SIG-M5 treated with dmso at 0.1 percent for 504 hours (cell line): ENCODE results near the gene DUS1L.

Experiments used
- DNase-seq: peaks from one replicate; lab custom pipeline; 2025; ENCODE audit not compliant: unreplicated experiment; lab: John Stamatoyannopoulos, UW

DUS1L gene

DNA sequence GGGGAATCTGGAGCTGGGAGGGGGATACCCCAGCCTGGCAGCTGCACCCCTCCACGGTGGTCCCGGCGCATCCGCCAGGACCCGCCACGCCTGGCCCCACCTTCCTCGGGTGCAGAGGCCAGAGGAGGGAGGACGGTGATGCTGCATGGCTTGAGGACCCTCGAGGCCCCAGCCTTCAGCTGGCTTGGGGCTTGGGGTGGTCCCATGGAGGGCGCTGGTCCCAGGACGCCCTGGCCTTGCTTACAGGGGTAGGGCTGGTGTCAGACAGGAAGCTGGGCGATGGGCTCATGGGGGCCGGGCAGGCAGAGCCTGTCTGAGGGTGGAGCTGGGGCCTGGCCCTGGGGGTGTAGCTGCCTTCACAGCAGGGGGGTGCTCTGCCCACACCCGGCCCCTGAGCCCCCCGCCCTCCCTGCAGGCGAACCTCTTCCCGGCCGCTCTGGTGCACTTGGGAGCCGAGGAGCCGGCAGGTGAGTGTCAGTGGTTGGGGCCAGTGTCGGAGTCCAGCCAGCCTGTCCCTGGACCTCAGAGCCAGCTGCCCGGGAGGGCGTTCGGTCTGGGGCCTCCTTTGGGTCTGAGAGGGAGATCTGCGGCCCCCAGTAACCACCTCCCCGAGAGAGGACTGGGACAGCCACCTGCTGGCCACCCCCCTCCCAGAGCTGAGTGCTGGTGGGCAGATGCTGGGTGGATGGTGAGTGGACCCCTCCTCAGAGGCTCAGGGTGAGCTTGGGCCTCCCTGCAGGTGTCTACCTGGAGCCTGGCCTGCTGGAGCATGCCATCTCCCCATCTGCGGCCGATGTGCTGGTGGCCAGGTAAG lies 49.3 kb downstream of the DUS1L start:
- no peak for DNase-seq

DNA sequence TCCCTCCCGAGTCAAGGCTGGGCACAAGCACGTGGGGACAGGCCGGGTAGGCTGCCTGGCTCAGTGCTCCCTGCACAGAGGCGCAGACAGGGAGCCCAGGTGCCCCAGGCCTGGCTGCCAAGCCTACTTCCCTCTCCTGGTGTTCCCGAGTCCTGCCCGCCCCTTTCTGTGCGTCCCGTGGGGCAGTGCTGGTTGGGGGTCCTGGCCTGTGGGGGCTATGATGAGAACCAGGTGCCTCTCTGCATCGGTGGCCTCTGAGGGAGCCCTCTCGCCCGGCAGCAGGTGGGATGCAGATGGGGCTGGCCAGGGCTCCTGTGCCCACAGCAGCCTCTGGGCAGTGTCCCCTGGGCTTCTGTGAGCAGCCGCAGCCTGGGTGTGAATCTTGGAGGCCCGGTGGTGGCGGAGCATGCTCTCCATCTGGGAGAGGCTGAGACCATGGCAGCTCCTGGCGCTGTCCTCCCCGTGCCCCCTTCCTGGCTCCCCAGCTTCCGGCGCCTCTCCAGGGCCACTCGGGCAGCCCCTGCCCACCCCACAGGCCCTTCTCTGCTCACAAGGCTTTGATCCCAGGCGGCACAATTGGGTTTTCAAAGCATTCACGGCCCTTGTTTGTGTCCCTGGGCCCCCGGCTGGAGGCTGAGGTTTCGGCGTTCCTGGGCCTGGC lies 50.2 kb downstream of the DUS1L start:
- no peak for DNase-seq

DNA sequence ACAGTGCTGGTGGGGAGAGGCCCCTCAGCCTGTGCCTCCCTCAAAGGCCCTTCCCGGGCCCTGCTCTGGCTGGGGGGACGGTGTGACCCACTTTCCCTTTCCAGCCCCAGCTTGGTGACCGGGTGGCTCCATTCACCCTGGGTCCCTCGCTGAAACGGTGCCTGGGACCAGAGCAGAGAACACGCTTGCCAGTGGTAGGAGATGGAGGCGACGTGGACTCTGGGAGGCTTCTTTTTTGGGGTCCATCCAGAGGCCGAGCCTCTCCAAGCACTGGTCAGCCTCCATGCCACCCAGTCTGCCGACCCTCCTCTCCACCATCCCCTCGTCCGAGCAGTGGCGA lies 50.7 kb downstream of the DUS1L start:
- no peak for DNase-seq

DNA sequence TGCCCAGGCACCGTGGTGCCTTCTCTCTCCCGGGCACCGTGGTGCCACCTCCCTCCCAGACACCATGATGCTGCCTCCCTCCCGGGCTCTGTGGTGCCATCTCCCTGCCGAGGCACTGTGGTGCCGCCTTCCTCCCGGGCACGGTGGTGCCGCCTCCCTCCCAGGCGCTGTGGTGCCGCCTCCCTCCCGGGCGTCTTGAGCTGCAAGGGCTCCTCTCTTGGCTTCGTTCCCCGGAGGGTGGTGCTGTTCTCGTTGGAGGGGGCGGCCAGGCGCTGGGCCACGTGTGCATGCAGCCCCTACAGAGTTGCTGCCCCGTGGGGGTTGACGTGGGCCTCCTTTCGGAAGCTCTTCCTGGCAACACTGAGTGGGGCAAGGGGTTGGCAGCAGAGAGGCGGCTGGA lies 51.2 kb downstream of the DUS1L start:
- DNase-seq, result no peak

DNA sequence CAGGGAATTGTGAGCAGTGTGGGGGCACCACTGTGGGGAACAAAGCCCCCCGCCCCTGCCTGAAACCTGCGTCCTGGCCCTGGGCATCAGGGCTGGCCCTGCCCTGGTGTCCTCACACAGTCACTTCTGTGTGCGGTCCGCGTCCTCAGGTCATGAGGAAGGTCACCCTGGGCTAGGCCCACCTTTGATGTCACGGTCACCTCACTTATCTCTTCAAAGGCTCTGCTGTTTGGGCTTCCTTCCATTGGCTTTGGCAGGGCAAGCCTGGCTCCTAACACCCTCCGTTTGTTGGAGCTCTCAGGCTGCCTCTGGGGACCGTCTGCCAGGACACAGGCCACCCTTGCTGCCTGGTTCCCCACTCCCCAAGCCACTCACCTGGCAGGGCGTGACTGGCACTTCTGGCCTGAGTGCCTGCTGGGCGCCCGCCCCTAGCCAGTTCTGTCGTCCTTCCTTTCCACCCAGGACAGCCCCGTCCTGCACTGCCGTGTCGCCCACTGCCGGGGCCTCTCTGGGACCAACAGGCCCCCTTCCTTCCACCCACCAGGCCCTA lies 51.8 kb downstream of the DUS1L start:
- DNase-seq, result no peak

DNA sequence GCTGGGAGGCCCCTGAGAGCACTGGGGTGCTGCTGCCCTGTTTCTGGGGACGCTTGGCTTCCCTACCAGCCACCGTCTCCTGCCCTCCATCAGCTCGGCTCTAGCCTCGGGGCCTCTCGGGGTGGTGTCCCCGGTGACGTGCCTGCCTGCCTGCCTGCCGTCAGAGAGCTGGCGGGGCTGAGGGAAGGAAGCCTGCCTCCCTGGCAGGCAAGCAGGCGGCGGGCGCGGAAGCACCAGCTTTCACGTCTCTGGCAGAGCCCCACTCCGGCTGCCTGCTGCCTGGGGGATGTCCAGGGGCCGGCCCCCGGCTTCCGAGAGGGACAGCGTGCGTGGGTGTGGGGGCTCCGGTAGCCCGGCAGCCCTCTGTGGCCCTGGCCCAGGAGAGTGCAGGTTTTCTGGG lies 52.3 kb downstream of the DUS1L start:
- no peak for DNase-seq

DNA sequence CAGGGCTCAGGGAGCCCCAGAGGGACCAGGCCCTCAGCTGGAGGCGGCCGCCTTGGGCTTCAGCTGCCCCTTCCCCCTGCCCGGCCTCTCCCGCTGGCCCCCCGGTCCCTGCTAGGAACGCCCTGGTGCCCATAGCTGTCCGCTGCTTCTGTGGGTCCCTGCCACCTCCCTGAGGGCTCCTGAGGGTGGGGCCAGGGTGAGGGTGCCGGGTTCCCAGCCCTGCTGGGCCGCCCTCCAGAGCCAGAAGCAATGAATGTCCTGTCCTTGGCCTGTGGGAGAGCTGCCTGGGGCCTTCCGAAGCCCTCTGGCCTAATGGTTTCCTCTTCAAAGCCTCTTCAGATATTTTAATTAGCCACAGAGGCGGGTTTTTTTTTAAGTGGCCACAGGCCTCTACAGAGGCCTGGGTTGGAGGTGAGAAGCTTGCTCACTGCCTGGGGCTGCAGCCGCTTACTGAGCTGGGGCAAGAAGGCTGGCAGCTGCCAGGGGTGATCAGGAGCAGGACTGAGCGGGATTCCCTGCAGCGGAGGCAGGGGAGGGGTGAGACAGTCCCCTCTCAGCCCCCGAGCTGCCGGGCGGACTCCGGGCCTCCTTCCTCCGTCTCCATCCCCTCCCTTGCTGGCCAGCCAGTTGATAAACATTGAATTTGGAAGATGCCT lies 52.8 kb downstream of the DUS1L start:
- DNase-seq, result no peak

DNA sequence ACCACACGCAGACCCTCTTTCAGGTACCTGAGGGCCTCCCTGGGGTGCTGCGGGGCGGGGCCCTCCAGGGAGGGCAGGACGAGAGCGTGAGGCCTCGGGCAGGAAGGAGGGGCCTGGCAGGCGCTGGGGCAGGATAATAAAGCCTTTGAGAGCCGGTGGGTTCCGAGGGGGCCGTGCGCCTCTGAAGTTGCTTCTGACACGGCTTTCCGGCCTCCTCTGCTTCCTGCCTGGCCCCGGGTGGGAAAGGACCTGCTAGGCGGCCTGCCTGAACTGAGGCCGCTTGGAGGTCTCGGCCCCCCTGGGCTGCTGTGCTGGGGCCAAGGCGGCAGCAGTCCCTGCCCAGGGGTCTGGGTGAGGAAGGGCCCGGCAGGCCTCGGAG lies 53.4 kb downstream of the DUS1L start:
- no peak for DNase-seq

DNA sequence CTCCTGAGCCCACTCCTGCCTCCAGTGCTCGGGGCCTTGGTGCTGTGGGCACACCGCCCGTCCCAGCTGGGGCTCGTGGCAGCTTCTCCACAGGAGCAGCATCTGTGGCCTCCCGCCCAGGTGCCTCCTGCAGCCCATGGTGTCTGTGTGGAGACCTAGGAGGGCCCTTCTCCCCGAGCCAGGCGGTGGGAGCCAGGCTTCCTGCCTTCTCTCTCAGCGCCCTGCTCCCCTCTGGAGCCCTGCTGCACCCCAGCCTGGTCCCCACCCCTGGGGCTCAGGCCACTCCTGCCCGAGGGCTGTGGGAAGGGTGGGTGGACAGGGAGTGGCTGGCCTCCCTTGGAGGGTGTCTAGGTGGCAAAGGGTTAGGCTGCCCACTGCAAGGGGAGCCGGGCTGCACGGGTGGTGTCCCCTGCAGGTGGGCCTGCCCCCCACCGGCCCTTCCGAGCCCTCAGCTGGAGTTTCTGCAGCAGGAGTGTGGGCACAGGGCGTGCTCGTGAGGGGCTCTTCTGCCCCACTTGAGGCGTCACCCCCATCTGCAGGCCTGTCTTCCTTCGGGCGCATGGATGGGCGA lies 53.9 kb downstream of the DUS1L start:
- no peak for DNase-seq

DNA sequence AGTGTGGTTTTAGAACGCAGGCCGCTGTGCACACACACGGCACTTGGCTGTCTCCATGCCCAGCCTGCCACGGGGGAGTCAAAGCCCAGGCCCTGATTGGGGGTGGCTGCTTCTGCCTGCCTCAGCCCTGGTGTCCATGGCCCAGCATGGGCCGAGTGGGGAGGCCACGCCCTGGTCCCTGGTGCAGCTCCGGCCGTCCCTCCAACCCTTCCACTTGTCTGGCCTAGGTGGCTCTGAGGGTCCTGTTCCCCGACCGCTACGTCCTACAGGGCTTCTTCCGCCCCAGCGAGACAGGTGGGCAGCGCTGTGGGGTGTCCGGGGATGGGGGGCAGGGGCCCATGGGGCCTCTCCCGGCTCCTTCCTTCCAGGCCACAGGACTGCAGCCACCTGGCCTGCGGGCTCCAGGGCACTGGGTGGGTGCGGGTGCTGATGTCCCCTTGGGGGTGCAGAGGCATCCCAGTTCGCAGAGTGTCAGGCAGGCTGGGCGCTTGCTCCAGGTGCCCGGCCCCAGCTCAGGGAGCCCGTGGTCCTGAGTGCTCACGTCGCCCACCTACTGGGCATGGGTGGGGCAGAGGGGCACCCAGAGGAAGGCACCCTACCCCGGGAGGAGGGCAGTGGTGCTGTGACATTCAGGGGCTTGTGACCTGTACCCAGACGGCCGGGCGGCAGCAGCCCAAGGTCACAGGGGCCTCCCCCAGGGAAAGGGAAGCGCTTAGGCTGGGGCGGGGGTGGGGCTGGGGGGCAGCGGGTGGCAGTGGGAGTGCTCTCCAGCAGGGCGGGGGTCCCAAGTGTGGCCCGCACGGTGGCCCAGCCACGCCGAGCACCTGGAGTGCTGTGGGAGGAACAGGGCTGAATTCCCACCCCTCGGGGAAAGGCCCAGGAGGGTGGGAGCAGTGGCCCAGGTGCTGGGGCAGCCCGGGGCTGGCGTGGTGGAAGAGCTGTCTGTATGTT lies 54.8 kb downstream of the DUS1L start:
- no peak for DNase-seq

DNA sequence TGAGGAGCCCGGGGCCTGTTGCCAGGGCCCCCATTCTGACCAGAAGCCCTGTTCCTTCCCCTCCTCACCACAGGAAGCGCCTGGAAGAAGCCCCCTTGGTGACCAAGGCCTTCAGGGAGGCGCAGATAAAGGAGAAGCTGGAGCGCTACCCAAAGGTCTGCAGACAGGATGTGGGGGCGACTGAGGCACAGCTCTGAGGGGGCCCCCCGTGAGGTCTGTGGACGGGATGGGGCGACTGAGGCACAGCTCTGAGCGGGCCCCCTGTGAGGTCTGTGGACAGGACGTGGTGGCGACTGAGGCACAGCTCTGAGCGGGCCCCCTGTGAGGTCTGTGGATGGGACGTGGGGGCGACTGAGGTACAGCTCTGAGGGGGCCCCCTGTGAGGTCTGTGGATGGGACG lies 56.2 kb downstream of the DUS1L start:
- DNase-seq, result no peak

DNA sequence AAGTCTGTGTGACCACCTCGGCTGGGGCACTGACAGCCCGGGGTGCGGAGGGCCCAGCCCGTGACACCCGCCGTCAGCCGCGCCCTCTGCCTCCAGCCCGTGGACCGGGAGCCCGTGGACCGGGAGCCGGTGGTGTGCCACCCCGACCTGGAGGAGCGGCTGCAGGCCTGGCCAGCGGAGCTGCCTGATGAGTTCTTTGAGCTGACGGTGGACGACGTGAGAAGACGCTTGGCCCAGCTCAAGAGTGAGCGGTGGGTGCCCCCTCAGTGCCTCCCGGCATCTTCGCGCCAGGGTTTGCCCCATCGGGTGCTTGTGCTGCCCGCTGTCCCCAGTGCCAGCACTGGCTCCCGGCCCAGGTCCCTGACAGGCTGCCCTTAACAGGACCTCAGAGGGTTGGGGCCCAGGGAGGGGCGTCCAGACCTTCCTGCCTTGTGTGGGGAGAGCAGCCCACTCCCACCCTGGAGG lies 56.6 kb downstream of the DUS1L start:
- DNase-seq, result no peak

DNA sequence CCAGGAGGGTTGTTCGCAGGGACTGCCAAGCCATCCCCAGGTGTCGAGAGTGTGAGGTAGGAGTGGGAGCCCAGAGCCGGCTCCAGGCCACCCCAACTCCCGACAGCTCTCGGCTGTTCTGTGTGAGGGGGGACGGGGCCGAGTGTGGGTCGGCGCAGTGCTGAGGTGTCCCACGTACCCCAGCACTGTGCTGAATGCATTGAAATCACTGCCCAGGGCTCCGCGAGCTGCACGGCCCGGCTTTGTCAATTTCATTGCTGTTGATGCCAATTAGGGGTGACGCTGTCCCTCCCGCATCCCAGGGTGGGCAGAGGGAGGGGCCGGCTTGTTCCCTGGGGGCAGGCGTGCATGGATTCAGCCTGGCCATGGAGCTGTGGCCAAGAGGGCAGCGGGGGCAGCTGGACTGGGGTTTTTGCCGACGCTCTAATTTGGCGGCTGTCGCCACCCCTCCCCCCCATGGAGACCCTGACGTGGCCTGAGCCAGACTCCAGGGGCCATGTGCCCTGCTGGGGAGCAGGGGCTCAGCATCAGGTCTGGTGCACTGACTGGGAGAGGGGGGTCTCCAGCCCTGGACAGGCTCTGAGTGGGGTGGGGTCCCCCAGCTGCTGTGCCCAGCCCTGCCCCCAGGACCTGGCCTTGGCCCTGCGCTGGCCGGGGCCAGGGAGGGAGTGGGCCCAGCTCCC lies 57.2 kb downstream of the DUS1L start:
- DNase-seq, result no peak
